ENCODE results near the gene ILDR2. TPM values are rescaled to one million over a fixed set of nuclear protein-coding genes. Genes with fewer than 3 reads are reported as not detected.
A peak's percentile ranks its signal among the peaks of the same experiment; 100 is the strongest.
"Not testable (repeated sequence)": the region's sequence is repeated elsewhere in the genome, so short reads cannot be mapped to it uniquely, and the experiment has no call there.

ILDR2 gene
- total and polyA plus RNA-seq, 4 donors: 16.3 to 27.6 (median 20.5) TPM

- not testable (repeated sequence) for H3K9me3 ChIP-seq (ENCODE audit: control insufficient read depth, insufficient read depth, low read length); H3K4me3 ChIP-seq (ENCODE audit: low read depth, low read length); DNase-seq (ENCODE audit: low read depth in 4 of 6, low spot score in 6 of 6); H3K36me3 ChIP-seq (ENCODE audit: control insufficient read depth, insufficient read depth, low read length); H3K27ac ChIP-seq (ENCODE audit: low read depth, low read length); H3K27me3 ChIP-seq (ENCODE audit: control insufficient read depth, insufficient read depth, low read length); H3K4me1 ChIP-seq (ENCODE audit: control insufficient read depth, insufficient read depth, low read length)
- WGBS (ENCODE audit: insufficient coverage): 96% methylated on average over 6 of the region's 21 CpGs
Observed at GRCh38 chr1:166878173-166878917, 97.0 kb downstream of the ILDR2 start.

- no peak for DNase-seq (ENCODE audit: low read depth in 4 of 6, low spot score in 6 of 6)
- peaks cover 13% of the 10 kb centered on the region for H3K4me1 ChIP-seq (ENCODE audit: control insufficient read depth, insufficient read depth, low read length)
- no peaks in the 10 kb centered on the region for H3K9me3 ChIP-seq (ENCODE audit: control insufficient read depth, insufficient read depth, low read length)
- no peaks in the 10 kb centered on the region for H3K27me3 ChIP-seq (ENCODE audit: control insufficient read depth, insufficient read depth, low read length)
- H3K4me3 ChIP-seq (ENCODE audit: low read depth, low read length): peak overlapping the region; percentile 76
- peak overlapping the region; percentile 80 for H3K27ac ChIP-seq (ENCODE audit: low read depth, low read length)
- no peaks in the 10 kb centered on the region for H3K36me3 ChIP-seq (ENCODE audit: control insufficient read depth, insufficient read depth, low read length)
- 0% methylated on average over 3 of the region's 7 CpGs for whole genome bisulfite sequencing (ENCODE audit: insufficient coverage)
Observed at GRCh38 chr1:166876540-166876838, 98.9 kb downstream of the ILDR2 start.

GRCh38 chr1:166875734-166876539 is 99.4 kb downstream of the ILDR2 start, which contains the start of gene TADA1:
TSS of gene TADA1 (minus strand) at chr1:166876264. CDS start at chr1:166876233, 31 bp downstream.
- H3K27me3 ChIP-seq (ENCODE audit: control insufficient read depth, insufficient read depth, low read length): no peaks in the 10 kb centered on the region
- under 1% methylated on average over 84 of the region's 84 CpGs for WGBS (ENCODE audit: insufficient coverage)
- peak; percentile 92 to 100 (median 97) for DNase-seq (ENCODE audit: low read depth in 4 of 6, low spot score in 6 of 6)
- peak within 1 kb of the TSS; percentile 80 for H3K27ac ChIP-seq (ENCODE audit: low read depth, low read length)
- peaks cover 13% of the 10 kb centered on the region for H3K4me1 ChIP-seq (ENCODE audit: control insufficient read depth, insufficient read depth, low read length)
- peak within 1 kb of the TSS; percentile 76 for H3K4me3 ChIP-seq (ENCODE audit: low read depth, low read length)
- no peaks in the 10 kb centered on the region for H3K9me3 ChIP-seq (ENCODE audit: control insufficient read depth, insufficient read depth, low read length)
- H3K36me3 ChIP-seq (ENCODE audit: control insufficient read depth, insufficient read depth, low read length): no peaks in the 10 kb centered on the region

GRCh38 chr1:166875302-166875733 is 100.0 kb downstream of the ILDR2 start:
- Histone ChIP-seq H3K4me1 (ENCODE audit: control insufficient read depth, insufficient read depth, low read length) (peaks cover 13% of the 10 kb centered on the region), H3K9me3 (ENCODE audit: control insufficient read depth, insufficient read depth, low read length) (no peaks in the 10 kb centered on the region), H3K4me3 (ENCODE audit: low read depth, low read length) (peak overlapping the region; percentile 76), H3K27me3 (ENCODE audit: control insufficient read depth, insufficient read depth, low read length) (no peaks in the 10 kb centered on the region), H3K36me3 (ENCODE audit: control insufficient read depth, insufficient read depth, low read length) (no peaks in the 10 kb centered on the region), H3K27ac (ENCODE audit: low read depth, low read length) (peak overlapping the region; percentile 80)
- DNase-seq (ENCODE audit: low read depth in 4 of 6, low spot score in 6 of 6): peak in 1 of 6 donors; percentile 19
- 21% methylated on average over 3 of the region's 8 CpGs for WGBS (ENCODE audit: insufficient coverage)

GRCh38 chr1:166874464-166874863 is 100.9 kb downstream of the ILDR2 start:
- H3K4me1 ChIP-seq (ENCODE audit: control insufficient read depth, insufficient read depth, low read length): peaks cover 13% of the 10 kb centered on the region
- H3K9me3 ChIP-seq (ENCODE audit: control insufficient read depth, insufficient read depth, low read length): no peaks in the 10 kb centered on the region
- 100% methylated on average over 4 of the region's 8 CpGs for WGBS (ENCODE audit: insufficient coverage)
- no peaks in the 10 kb centered on the region for H3K36me3 ChIP-seq (ENCODE audit: control insufficient read depth, insufficient read depth, low read length)
- DNase-seq (ENCODE audit: low read depth in 4 of 6, low spot score in 6 of 6): no peak
- H3K4me3 ChIP-seq (ENCODE audit: low read depth, low read length): no peak overlapping the region
- H3K27me3 ChIP-seq (ENCODE audit: control insufficient read depth, insufficient read depth, low read length): no peaks in the 10 kb centered on the region
- H3K27ac ChIP-seq (ENCODE audit: low read depth, low read length): no peak overlapping the region

- H3K27me3 ChIP-seq (ENCODE audit: control insufficient read depth, insufficient read depth, low read length): no peaks in the 10 kb centered on the region
- no peak overlapping the region for H3K27ac ChIP-seq (ENCODE audit: low read depth, low read length)
- H3K9me3 ChIP-seq (ENCODE audit: control insufficient read depth, insufficient read depth, low read length): no peaks in the 10 kb centered on the region
- peaks cover 13% of the 10 kb centered on the region for H3K4me1 ChIP-seq (ENCODE audit: control insufficient read depth, insufficient read depth, low read length)
- no CpG with 5 or more reads among the region's 4 CpGs for WGBS (ENCODE audit: insufficient coverage)
- no peak for DNase-seq (ENCODE audit: low read depth in 4 of 6, low spot score in 6 of 6)
- peaks cover 9% of the 10 kb centered on the region for H3K36me3 ChIP-seq (ENCODE audit: control insufficient read depth, insufficient read depth, low read length)
- no peak overlapping the region for H3K4me3 ChIP-seq (ENCODE audit: low read depth, low read length)
Observed at GRCh38 chr1:166870584-166870983, 104.8 kb downstream of the ILDR2 start.

GRCh38 chr1:166869318-166870099 is 105.8 kb downstream of the ILDR2 start:
- Histone ChIP-seq H3K4me1 (ENCODE audit: control insufficient read depth, insufficient read depth, low read length) (peaks cover 10% of the 10 kb centered on the region), H3K27ac (ENCODE audit: low read depth, low read length) (no peak overlapping the region), H3K4me3 (ENCODE audit: low read depth, low read length) (no peak overlapping the region), H3K9me3 (ENCODE audit: control insufficient read depth, insufficient read depth, low read length) (no peaks in the 10 kb centered on the region), H3K36me3 (ENCODE audit: control insufficient read depth, insufficient read depth, low read length) (peaks cover 11% of the 10 kb centered on the region), H3K27me3 (ENCODE audit: control insufficient read depth, insufficient read depth, low read length) (no peaks in the 10 kb centered on the region)
- WGBS (ENCODE audit: insufficient coverage): no CpG with 5 or more reads among the region's 3 CpGs
- no peak for DNase-seq (ENCODE audit: low read depth in 4 of 6, low spot score in 6 of 6)

- H3K4me3 ChIP-seq (ENCODE audit: low read depth, low read length): no peak overlapping the region
- 91% methylated on average over 4 of the region's 7 CpGs for WGBS (ENCODE audit: insufficient coverage)
- H3K36me3 ChIP-seq (ENCODE audit: control insufficient read depth, insufficient read depth, low read length): peaks cover 13% of the 10 kb centered on the region
- no peaks in the 10 kb centered on the region for H3K27me3 ChIP-seq (ENCODE audit: control insufficient read depth, insufficient read depth, low read length)
- DNase-seq (ENCODE audit: low read depth in 4 of 6, low spot score in 6 of 6): no peak
- H3K9me3 ChIP-seq (ENCODE audit: control insufficient read depth, insufficient read depth, low read length): no peaks in the 10 kb centered on the region
- no peak overlapping the region for H3K27ac ChIP-seq (ENCODE audit: low read depth, low read length)
- peaks cover 10% of the 10 kb centered on the region for H3K4me1 ChIP-seq (ENCODE audit: control insufficient read depth, insufficient read depth, low read length)
Observed at GRCh38 chr1:166868639-166869038, 106.7 kb downstream of the ILDR2 start.

GRCh38 chr1:166865926-166866325 is 109.4 kb downstream of the ILDR2 start:
- peaks cover 16% of the 10 kb centered on the region for H3K36me3 ChIP-seq (ENCODE audit: control insufficient read depth, insufficient read depth, low read length)
- H3K4me3 ChIP-seq (ENCODE audit: low read depth, low read length): no peak overlapping the region
- H3K4me1 ChIP-seq (ENCODE audit: control insufficient read depth, insufficient read depth, low read length): no peaks in the 10 kb centered on the region
- DNase-seq (ENCODE audit: low read depth in 4 of 6, low spot score in 6 of 6): no peak
- no peaks in the 10 kb centered on the region for H3K9me3 ChIP-seq (ENCODE audit: control insufficient read depth, insufficient read depth, low read length)
- H3K27me3 ChIP-seq (ENCODE audit: control insufficient read depth, insufficient read depth, low read length): no peaks in the 10 kb centered on the region
- H3K27ac ChIP-seq (ENCODE audit: low read depth, low read length): no peak overlapping the region
- 100% methylated on average over 1 of the region's 5 CpGs for WGBS (ENCODE audit: insufficient coverage)

Measured in spinal cord (tissue), 10 donors.